ENCODE results near the gene CHMP5. TPM values are rescaled to one million over a fixed set of nuclear protein-coding genes. Genes with fewer than 3 reads are reported as not detected.

CHMP5 gene
- total RNA-seq, 1 experiment from 2014 or later = 47.6 TPM

DNA sequence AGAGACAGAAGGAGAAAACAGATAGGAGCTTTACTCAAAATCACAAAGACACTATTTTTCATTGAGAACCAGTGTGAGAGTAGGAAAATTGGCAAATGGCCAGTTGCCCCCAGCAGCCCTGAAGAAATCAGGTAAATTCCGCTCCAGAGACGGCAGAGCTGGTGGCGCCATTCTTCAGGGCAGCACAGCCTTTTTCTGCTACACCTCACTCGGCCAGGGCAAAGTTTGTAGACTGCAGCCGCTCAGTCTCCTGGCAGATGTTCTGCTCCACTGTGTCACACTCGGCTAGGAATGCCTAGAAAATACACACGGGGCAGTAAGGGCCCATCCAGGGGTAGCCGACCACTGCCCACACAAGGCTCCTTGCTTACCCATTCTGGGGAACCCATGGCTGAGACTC is 9.8 kb upstream of the CHMP5 start:
- no peak overlapping the region for H2BK12ac ChIP-seq (ENCODE audit: insufficient read length, low read depth, low read length)
- no peaks in the 10 kb centered on the region for H4K20me1 ChIP-seq (ENCODE audit: control insufficient read depth, insufficient read depth, insufficient read length)
- Mint-ChIP-seq H3K27me3 (ENCODE audit: low read depth) (no peaks in the 10 kb centered on the region), H3K4me3 (no peak overlapping the region), H3K4me1 (no peaks in the 10 kb centered on the region), H3K27ac (no peak overlapping the region), H3K36me3 (ENCODE audit: insufficient read depth in 1 of 3, low read depth in 3 of 3) (peaks cover 45 to 76% (median 58%) of the 10 kb centered on the region in 3 experiments), H3K9me3 (no peaks in the 10 kb centered on the region; a peak in 1 of 5 replicates)
- H2AFZ ChIP-seq (ENCODE audit: low read length) = no peak overlapping the region
- H4K8ac ChIP-seq (replicated peaks; ENCODE audit: insufficient read length, low read depth, low read length) = no peak overlapping the region
- H3K4me1 ChIP-seq (ENCODE audit: insufficient read depth, low read length) = no peaks in the 10 kb centered on the region
- no peak for DNase-seq
- H2BK20ac ChIP-seq (ENCODE audit: low read depth, low read length, poor library complexity, severe bottlenecking) = no peak overlapping the region
- H2BK15ac ChIP-seq (ENCODE audit: low read depth, low read length) = no peak overlapping the region
- H2BK120ac ChIP-seq (ENCODE audit: low read depth, low read length, poor library complexity, severe bottlenecking) = no peak overlapping the region
- H3K18ac ChIP-seq (ENCODE audit: insufficient read length, low read depth, low read length) = no peak overlapping the region
- H3K79me2 ChIP-seq (ENCODE audit: insufficient read depth, low read length) = no peaks in the 10 kb centered on the region
- H4K5ac ChIP-seq (ENCODE audit: insufficient read length, low read depth, low read length) = no peak overlapping the region
- H3K56ac ChIP-seq (ENCODE audit: insufficient read length, low read depth, low read length) = no peak overlapping the region
- no peak overlapping the region for H3K27ac ChIP-seq (ENCODE audit: insufficient read length, low read depth, low read length)
- no CpG with 5 or more reads among the region's 8 CpGs for WGBS (ENCODE audit: extremely low coverage, insufficient read length, low lambda C conversion rate)
- H4K91ac ChIP-seq (ENCODE audit: insufficient read length, low read depth, low read length) = no peak overlapping the region
- H3K4me2 ChIP-seq (ENCODE audit: insufficient read depth, insufficient read length, low read length) = no peak overlapping the region
- H2AK5ac ChIP-seq (ENCODE audit: insufficient read length, low read length) = no peak overlapping the region
- no peak overlapping the region for H2BK5ac ChIP-seq (ENCODE audit: insufficient read length, low read length)
- no peaks in the 10 kb centered on the region for H3K79me1 ChIP-seq (ENCODE audit: insufficient read depth, low read depth, low read length, poor library complexity, severe bottlenecking)
- H3K4ac ChIP-seq (ENCODE audit: low read depth, low read length) = no peak overlapping the region
- no peaks in the 10 kb centered on the region for H3K9me3 ChIP-seq (ENCODE audit: control insufficient read depth, low read depth, low read length)
- H3K23ac ChIP-seq (ENCODE audit: insufficient read length, low read depth, low read length) = no peak overlapping the region
- no peak overlapping the region for H3K9ac ChIP-seq (ENCODE audit: extremely low read depth, insufficient read length, low read length)
- H3K14ac ChIP-seq (ENCODE audit: insufficient read depth, low read length) = no peak overlapping the region
- H3K23me2 ChIP-seq (ENCODE audit: insufficient read length, low read depth, low read length, poor library complexity, severe bottlenecking) = no peaks in the 10 kb centered on the region
- TF ChIP-seq, protein P1, sequence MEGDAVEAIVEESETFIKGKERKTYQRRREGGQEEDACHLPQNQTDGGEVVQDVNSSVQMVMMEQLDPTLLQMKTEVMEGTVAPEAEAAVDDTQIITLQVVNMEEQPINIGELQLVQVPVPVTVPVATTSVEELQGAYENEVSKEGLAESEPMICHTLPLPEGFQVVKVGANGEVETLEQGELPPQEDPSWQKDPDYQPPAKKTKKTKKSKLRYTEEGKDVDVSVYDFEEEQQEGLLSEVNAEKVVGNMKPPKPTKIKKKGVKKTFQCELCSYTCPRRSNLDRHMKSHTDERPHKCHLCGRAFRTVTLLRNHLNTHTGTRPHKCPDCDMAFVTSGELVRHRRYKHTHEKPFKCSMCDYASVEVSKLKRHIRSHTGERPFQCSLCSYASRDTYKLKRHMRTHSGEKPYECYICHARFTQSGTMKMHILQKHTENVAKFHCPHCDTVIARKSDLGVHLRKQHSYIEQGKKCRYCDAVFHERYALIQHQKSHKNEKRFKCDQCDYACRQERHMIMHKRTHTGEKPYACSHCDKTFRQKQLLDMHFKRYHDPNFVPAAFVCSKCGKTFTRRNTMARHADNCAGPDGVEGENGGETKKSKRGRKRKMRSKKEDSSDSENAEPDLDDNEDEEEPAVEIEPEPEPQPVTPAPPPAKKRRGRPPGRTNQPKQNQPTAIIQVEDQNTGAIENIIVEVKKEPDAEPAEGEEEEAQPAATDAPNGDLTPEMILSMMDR (conservative IDR thresholded peaks at IDR 0.05) = no peak
- no peaks in the 10 kb centered on the region for H3K27me3 ChIP-seq (ENCODE audit: insufficient read depth, low read length)
- no peak overlapping the region for H3T11ph ChIP-seq (ENCODE audit: low read length)

Measured in H9 (cell line).